B cell (primary cell): ENCODE data around the gene UCMA.
"Not testable (repeated sequence)": the region's sequence is repeated elsewhere in the genome, so short reads cannot be mapped to it uniquely, and the experiment has no call there.

Source experiments
- EZH2 ChIP-seq: IDR thresholded peaks from 2 replicates; pipeline ENCODE4 v1.6.1; 2012; ENCODE audit warnings: borderline replicate concordance, low read depth, mild to moderate bottlenecking, moderate library complexity, low read length; ENCODE audit not compliant: insufficient read depth, poor library complexity, severe bottlenecking
- TF ChIP-seq, protein P1 (sequence below): fragments of 200-600 bp; IDR thresholded peaks from one replicate; pipeline ENCODE4 v1.8.0; 2022; ENCODE audit warnings: antibody characterized with exemption, mild to moderate bottlenecking

DNA sequence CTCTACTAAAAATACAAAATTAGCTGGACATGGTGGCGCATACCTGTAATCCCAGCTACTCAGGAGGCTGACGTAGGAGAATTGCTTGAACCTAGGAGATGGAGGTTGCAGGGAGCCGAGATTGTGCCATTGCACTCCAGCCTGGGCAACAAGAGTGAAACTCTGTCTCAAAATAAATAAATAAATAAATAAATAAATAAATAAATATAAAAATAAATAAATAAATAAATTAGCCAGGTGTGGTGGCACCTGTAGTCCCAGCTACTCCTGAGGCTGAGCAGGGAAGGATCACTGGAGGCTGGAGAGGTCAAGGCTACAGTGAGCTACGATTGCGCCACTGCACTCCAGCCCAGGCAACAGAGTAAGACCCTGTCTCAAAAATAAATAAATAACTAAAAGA is 8.1 kb upstream of the UCMA start:
- TF ChIP-seq, protein P1, sequence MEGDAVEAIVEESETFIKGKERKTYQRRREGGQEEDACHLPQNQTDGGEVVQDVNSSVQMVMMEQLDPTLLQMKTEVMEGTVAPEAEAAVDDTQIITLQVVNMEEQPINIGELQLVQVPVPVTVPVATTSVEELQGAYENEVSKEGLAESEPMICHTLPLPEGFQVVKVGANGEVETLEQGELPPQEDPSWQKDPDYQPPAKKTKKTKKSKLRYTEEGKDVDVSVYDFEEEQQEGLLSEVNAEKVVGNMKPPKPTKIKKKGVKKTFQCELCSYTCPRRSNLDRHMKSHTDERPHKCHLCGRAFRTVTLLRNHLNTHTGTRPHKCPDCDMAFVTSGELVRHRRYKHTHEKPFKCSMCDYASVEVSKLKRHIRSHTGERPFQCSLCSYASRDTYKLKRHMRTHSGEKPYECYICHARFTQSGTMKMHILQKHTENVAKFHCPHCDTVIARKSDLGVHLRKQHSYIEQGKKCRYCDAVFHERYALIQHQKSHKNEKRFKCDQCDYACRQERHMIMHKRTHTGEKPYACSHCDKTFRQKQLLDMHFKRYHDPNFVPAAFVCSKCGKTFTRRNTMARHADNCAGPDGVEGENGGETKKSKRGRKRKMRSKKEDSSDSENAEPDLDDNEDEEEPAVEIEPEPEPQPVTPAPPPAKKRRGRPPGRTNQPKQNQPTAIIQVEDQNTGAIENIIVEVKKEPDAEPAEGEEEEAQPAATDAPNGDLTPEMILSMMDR: not testable (repeated sequence)
- not testable (repeated sequence) for TF ChIP-seq EZH2
